ENCODE measurements around the gene SWI5. TPM values are rescaled to one million over a fixed set of nuclear protein-coding genes. Genes with fewer than 3 reads are reported as not detected.

The SWI5 gene
- total RNA-seq, 1 experiment from 2014 or later, result 63.1 TPM

DNA sequence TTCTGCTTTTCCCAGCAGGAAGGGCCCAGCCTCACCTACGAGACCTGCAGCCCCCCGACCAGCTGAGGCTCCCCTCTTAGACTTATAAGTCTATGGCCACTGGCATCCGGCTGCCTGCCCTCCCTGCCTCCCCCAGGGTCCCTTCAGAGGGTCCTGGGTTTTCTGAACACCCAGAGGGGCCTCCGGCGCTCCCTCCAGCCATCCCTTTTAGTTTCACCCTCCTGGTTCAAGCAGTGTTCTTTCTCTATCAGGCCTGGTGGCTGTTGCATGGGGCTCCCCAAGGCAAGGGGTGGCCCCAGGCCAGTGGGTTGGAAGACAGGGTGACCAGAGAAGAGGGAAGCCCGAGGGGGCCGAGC lies 22.1 kb upstream of the SWI5 start:
- TF ChIP-seq, protein P1, sequence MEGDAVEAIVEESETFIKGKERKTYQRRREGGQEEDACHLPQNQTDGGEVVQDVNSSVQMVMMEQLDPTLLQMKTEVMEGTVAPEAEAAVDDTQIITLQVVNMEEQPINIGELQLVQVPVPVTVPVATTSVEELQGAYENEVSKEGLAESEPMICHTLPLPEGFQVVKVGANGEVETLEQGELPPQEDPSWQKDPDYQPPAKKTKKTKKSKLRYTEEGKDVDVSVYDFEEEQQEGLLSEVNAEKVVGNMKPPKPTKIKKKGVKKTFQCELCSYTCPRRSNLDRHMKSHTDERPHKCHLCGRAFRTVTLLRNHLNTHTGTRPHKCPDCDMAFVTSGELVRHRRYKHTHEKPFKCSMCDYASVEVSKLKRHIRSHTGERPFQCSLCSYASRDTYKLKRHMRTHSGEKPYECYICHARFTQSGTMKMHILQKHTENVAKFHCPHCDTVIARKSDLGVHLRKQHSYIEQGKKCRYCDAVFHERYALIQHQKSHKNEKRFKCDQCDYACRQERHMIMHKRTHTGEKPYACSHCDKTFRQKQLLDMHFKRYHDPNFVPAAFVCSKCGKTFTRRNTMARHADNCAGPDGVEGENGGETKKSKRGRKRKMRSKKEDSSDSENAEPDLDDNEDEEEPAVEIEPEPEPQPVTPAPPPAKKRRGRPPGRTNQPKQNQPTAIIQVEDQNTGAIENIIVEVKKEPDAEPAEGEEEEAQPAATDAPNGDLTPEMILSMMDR (conservative IDR thresholded peaks at IDR 0.05; ENCODE audit: low read depth, low read length), result no peak
- TF ChIP-seq EZH2phosphoT487 (IDR thresholded peaks at IDR 0.05; ENCODE audit: borderline replicate concordance, low read length) (no peak), EZH2 (IDR thresholded peaks at IDR 0.05; ENCODE audit: low read length, unreplicated experiment) (no peak)
- intact Hi-C loops (cut with micrococcal nuclease), result loop anchor here (10.0 kb wide), 1 partner anchor 49 kb away; the partner anchor contains the start of gene DNM1

DNA sequence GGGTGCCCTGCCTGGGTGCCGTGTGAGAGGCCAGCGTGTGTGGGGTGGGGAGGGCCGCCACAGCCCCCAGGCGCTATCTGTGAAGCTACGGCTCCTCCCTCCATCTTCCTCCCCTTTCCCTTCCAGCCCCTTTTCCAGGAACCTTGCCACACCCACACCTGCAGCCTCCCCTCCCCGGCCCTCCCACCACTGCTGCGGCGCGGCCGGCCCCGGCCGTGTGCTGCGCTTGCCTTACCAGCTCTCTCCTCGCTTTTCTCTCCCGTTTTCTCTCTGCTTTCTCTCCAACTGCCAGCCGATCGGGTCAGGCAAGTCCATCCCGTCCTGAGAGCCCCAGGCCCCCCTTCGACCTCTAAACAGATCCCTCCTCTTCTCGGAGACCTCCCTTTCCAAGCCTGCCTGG lies 21.7 kb upstream of the SWI5 start:
- Histone ChIP-seq H3K36me3 (ENCODE audit: low read depth, low read length) (no peaks in the 10 kb centered on the region; the same call in 1 of the 2 replicates), H3K4me1 (ENCODE audit: insufficient read depth, low read length) (no peaks in the 10 kb centered on the region), H3F3A (ENCODE audit: low read length, unreplicated experiment) (no peaks in the 10 kb centered on the region), H2AFZ (ENCODE audit: low read length) (no peak overlapping the region), H3K9me3 (ENCODE audit: low read length) (no peaks in the 10 kb centered on the region), H3K4me3 (ENCODE audit: low read length) (no peak overlapping the region), H3K9me2 (replicated peaks; ENCODE audit: low read length) (no peaks in the 10 kb centered on the region), H4K20me1 (ENCODE audit: low read length) (no peaks in the 10 kb centered on the region), H3K79me2 (ENCODE audit: low read length) (no peaks in the 10 kb centered on the region), H3K27ac (ENCODE audit: low read length) (no peak overlapping the region), H3K4me2 (ENCODE audit: low read length) (no peak overlapping the region), H3K27me3 (ENCODE audit: low read length) (no peaks in the 10 kb centered on the region), H3K9ac (ENCODE audit: low read length) (no peak overlapping the region)
- DNase-seq (no peak), ATAC-seq (no peak)
- CTCF ChIA-PET, result interaction anchor here (0.6 kb wide), 2 partner anchors 9 to 169 kb away, joined by 4 read pairs; no protein-coding TSS in a partner anchor
- TF ChIP-seq EZH2phosphoT487 (IDR thresholded peaks at IDR 0.05; ENCODE audit: borderline replicate concordance, low read length) (no peak), EZH2 (IDR thresholded peaks at IDR 0.05; ENCODE audit: low read length, unreplicated experiment) (no peak)
- TF ChIP-seq, protein P1 (conservative IDR thresholded peaks at IDR 0.05; ENCODE audit: low read depth, low read length), result no peak
- intact Hi-C loops (cut with micrococcal nuclease), result loop anchor here (10.0 kb wide), 1 partner anchor 50 kb away; the partner anchor contains the start of gene DNM1
- BruUV-seq (replicated peaks), result no TSS peak
- POLR2A ChIA-PET (ENCODE audit: unreplicated experiment), result no interaction called here

More for the DNA sequence above, 22.1 kb upstream of the SWI5 start:
- no peak overlapping the region for H3K4me3 ChIP-seq (ENCODE audit: low read length)
- ChIA-PET POLR2A (ENCODE audit: unreplicated experiment) (interaction anchor here (0.7 kb wide), 1 partner anchor 230 kb away, joined by 3 read pairs; no protein-coding TSS in a partner anchor), CTCF (interaction anchor here (0.6 kb wide), 2 partner anchors 8 to 170 kb away, joined by 4 read pairs; no protein-coding TSS in a partner anchor)
- ATAC-seq, result no peak
- H2AFZ ChIP-seq (ENCODE audit: low read length), result no peak overlapping the region
- DNase-seq, result no peak
- H3K27ac ChIP-seq (ENCODE audit: low read length), result no peak overlapping the region
- no peaks in the 10 kb centered on the region for H3F3A ChIP-seq (ENCODE audit: low read length, unreplicated experiment)
- H3K9me3 ChIP-seq (ENCODE audit: low read length), result no peaks in the 10 kb centered on the region
- H4K20me1 ChIP-seq (ENCODE audit: low read length), result no peaks in the 10 kb centered on the region
- no peaks in the 10 kb centered on the region for H3K27me3 ChIP-seq (ENCODE audit: low read length)
- no peak overlapping the region for H3K9ac ChIP-seq (ENCODE audit: low read length)
- H3K9me2 ChIP-seq (replicated peaks; ENCODE audit: low read length), result no peaks in the 10 kb centered on the region
- H3K4me2 ChIP-seq (ENCODE audit: low read length), result no peak overlapping the region
- H3K4me1 ChIP-seq (ENCODE audit: insufficient read depth, low read length), result no peaks in the 10 kb centered on the region
- no peaks in the 10 kb centered on the region; the same call in 1 of the 2 replicates for H3K36me3 ChIP-seq (ENCODE audit: low read depth, low read length)
- H3K79me2 ChIP-seq (ENCODE audit: low read length), result no peaks in the 10 kb centered on the region
- no TSS peak for BruUV-seq (replicated peaks)
